Dermis blood vessel endothelial cell (primary cell): ENCODE data around the gene ZNF513. TPM values are rescaled to one million over a fixed set of nuclear protein-coding genes. Genes with fewer than 3 reads are reported as not detected.
"Not testable (repeated sequence)": the region's sequence is repeated elsewhere in the genome, so short reads cannot be mapped to it uniquely, and the experiment has no call there.

Experiments used
- DNase-seq: peaks from one replicate; pipeline ENCODE4 v3.0.0; 2010
- total RNA-seq: library from RNA; depleted of rRNA; stranded (reverse); fragments of >200 nt; gene quantifications from 2 replicates; pipeline ENCODE4 v1.2.3, GENCODE V29; 2014

The ZNF513 gene
- total RNA-seq, result 8.0 and 9.3 TPM in 2 replicates

- DNase-seq, result peak; percentile 98
Measured at GRCh38 chr2:27380626-27381545, at the start of gene ZNF513. Gene ZNF513 (minus strand): TSS chr2:27380734. CDS start chr2:27380526, 208 bp downstream.

GRCh38 chr2:27428978-27429541, 48.5 kb upstream of the ZNF513 start:
- peak; percentile 91 for DNase-seq

- peak; percentile 91 for DNase-seq
Measured at GRCh38 chr2:27428213-27428977, 47.9 kb upstream of the ZNF513 start, which contains the start of gene NRBP1. Gene NRBP1 (plus strand): TSS chr2:27428631. CDS start chr2:27433274, 4,643 bp downstream.

GRCh38 chr2:27427863-27428212, 47.3 kb upstream of the ZNF513 start:
- DNase-seq, result no peak

- not testable (repeated sequence) for DNase-seq
Measured at GRCh38 chr2:27425039-27425438, 44.5 kb upstream of the ZNF513 start.

- no peak for DNase-seq
Measured at GRCh38 chr2:27422958-27423357, 42.4 kb upstream of the ZNF513 start.

GRCh38 chr2:27421660-27422250, 41.2 kb upstream of the ZNF513 start:
- DNase-seq, result no peak

- no peak for DNase-seq
Measured at GRCh38 chr2:27420996-27421395, 40.5 kb upstream of the ZNF513 start.

GRCh38 chr2:27416151-27416550, 35.6 kb upstream of the ZNF513 start:
- no peak for DNase-seq

- DNase-seq, result no peak
Measured at GRCh38 chr2:27412419-27413152, 32.1 kb upstream of the ZNF513 start.

- DNase-seq, result peak; percentile 96
Measured at GRCh38 chr2:27409321-27410073, 29.0 kb upstream of the ZNF513 start, which contains the start of gene PPM1G. Gene PPM1G (minus strand): TSS chr2:27409591. CDS start chr2:27409422, 169 bp downstream.

- peak; percentile 42 for DNase-seq
Measured at GRCh38 chr2:27408601-27409320, 28.2 kb upstream of the ZNF513 start.

- DNase-seq, result peak; percentile 88
Measured at GRCh38 chr2:27407798-27408491, 27.4 kb upstream of the ZNF513 start.

- no peak for DNase-seq
Measured at GRCh38 chr2:27400348-27401135, 20.0 kb upstream of the ZNF513 start.

- no peak for DNase-seq
Measured at GRCh38 chr2:27398962-27399361, 18.4 kb upstream of the ZNF513 start.

GRCh38 chr2:27393225-27393624, 12.7 kb upstream of the ZNF513 start:
- DNase-seq, result no peak

GRCh38 chr2:27390822-27391679, 10.5 kb upstream of the ZNF513 start:
- no peak for DNase-seq
